Central memory CD4-positive, alpha-beta T cell (primary cell): Measurements from ENCODE around the gene MIR17HG.
A peak's percentile ranks its signal among the peaks of the same experiment; 100 is the strongest.

Experiments
- DNase-seq: peaks from one replicate; pipeline ENCODE4 v3.0.0; 2022

MIR17HG gene

GRCh38 chr13:91369441-91369831 is 21.9 kb downstream of the MIR17HG start:
- DNase-seq: no peak

GRCh38 chr13:91370501-91370900 is 23.0 kb downstream of the MIR17HG start:
- no peak for DNase-seq

- DNase-seq: no peak
These were observed 25.4 kb downstream of the MIR17HG start for GRCh38 chr13:91372911-91373310.

GRCh38 chr13:91375116-91375729 is 27.7 kb downstream of the MIR17HG start:
- DNase-seq: no peak

- no peak for DNase-seq
These were observed 33.9 kb downstream of the MIR17HG start for GRCh38 chr13:91381371-91381770.

GRCh38 chr13:91383836-91384235 is 36.3 kb downstream of the MIR17HG start:
- no peak for DNase-seq

- no peak for DNase-seq
These were observed 37.4 kb downstream of the MIR17HG start for GRCh38 chr13:91384896-91385295.

GRCh38 chr13:91389186-91389585 is 41.7 kb downstream of the MIR17HG start:
- no peak for DNase-seq

- no peak for DNase-seq
These were observed 50.1 kb downstream of the MIR17HG start for GRCh38 chr13:91397595-91397994.

- DNase-seq: peak; percentile 70
These were observed 51.1 kb downstream of the MIR17HG start, which contains the start of gene GPC5 for GRCh38 chr13:91398413-91399188. TSS of gene GPC5 (plus strand) at chr13:91398621.

GRCh38 chr13:91399189-91400062 is 51.9 kb downstream of the MIR17HG start:
- no peak for DNase-seq

GRCh38 chr13:91400063-91400399 is 52.5 kb downstream of the MIR17HG start:
- no peak for DNase-seq

- DNase-seq: no peak
These were observed 53.2 kb downstream of the MIR17HG start for GRCh38 chr13:91400671-91401070.

GRCh38 chr13:91401920-91402319 is 54.4 kb downstream of the MIR17HG start:
- no peak for DNase-seq
